K562 (cell line): ENCODE data around the gene KCNQ5. TPM values are rescaled to one million over a fixed set of nuclear protein-coding genes. Genes with fewer than 3 reads are reported as not detected.

Experiments
- ATAC-seq: fragments of 200-7000 bp; cut with Tn5 transposase; 3 replicates; pipeline ENCODE4 v1.9.1; 2020; ENCODE audit warnings: moderate library complexity
- BruUV-seq: library from RNA; stranded (reverse); fragments of 400-500 nt; replicated peaks from 2 replicates; lab custom pipeline; 2021; lab: Mats Ljungman, UMichigan
- CTCF ChIA-PET: fragments of 300-600 bp; formaldehyde crosslinking; extraction: SDS; loops from one replicate; lab custom pipeline; 2021; ENCODE audit warnings: low intra/inter-chr PET ratio; lab: Yijun Ruan, JAX
- POLR2A ChIA-PET: fragments of 300-600, 350-650 bp; sonication (Branson Sonifier 250); formaldehyde crosslinking; extraction: SDS; loops from one replicate; lab custom pipeline; 2021; ENCODE audit warnings: antibody characterized with exemption, inconsistent platforms; lab: Yijun Ruan, JAX
- DNase-seq, 4 experiments: peaks; one replicate each; pipeline versions ENCODE4 v3.0.0 to v3.0.0-alpha.2; 2011 to 2018; ENCODE audit warnings: low spot score in 3 of 4, mixed read lengths in 3 of 4; ENCODE audit errors: extremely low read depth in 1 of 4
- FAIRE-seq: peaks from 2 replicates; lab custom pipeline; 2011; peaks lifted over from hg19 to GRCh38; lab: Jason Lieb, UNC
- H2AFZ ChIP-seq: 2 replicates; pipeline ENCODE4 v1.6.0; 2011; ENCODE audit warnings: low read depth, low read length, control low read depth, inconsistent platforms
- H3K27ac ChIP-seq: fragments of 200-600 bp; 3 replicates; pipeline ENCODE4 v1.8.0; 2011; ENCODE audit warnings: low read depth, mild to moderate bottlenecking, control low read depth, inconsistent platforms, low read length, moderate library complexity, mixed read lengths; ENCODE audit errors: extremely low read depth
- H3K27me3 ChIP-seq, 2 experiments: fragments of 300-600 bp in 1 of 2; 2 replicates in 1 of 2; 3 replicates in 1 of 2; pipeline versions ENCODE4 v1.6.0 to v1.8.0; 2011; ENCODE audit warnings: inconsistent platforms in 2 of 2, low read length in 2 of 2, mild to moderate bottlenecking in 1 of 2, mixed read lengths in 1 of 2, moderate library complexity in 1 of 2; ENCODE audit not compliant: control insufficient read depth in 2 of 2, insufficient read depth in 2 of 2
- H3K36me3 ChIP-seq: fragments of 300-600 bp; 3 replicates; pipeline ENCODE4 v1.8.0; 2011; ENCODE audit warnings: mild to moderate bottlenecking, low read length, inconsistent platforms; ENCODE audit not compliant: control insufficient read depth, insufficient read depth
- H3K4me1 ChIP-seq, 2 experiments: fragments of 200-600 bp in 1 of 2; replicated peaks in 1 of 2; 2 replicates in 1 of 2; 3 replicates in 1 of 2; pipeline versions ENCODE4 v1.5.1 to v1.8.0; 2011; ENCODE audit warnings: inconsistent platforms in 2 of 2, low read length in 2 of 2, mild to moderate bottlenecking in 1 of 2, mixed read lengths in 1 of 2, moderate library complexity in 1 of 2; ENCODE audit not compliant: control insufficient read depth in 2 of 2, insufficient read depth in 2 of 2
- H3K4me2 ChIP-seq: 2 replicates; pipeline ENCODE4 v1.6.1; 2011; ENCODE audit warnings: low read length, control low read depth, inconsistent platforms, mixed read lengths; ENCODE audit not compliant: insufficient read depth
- H3K4me3 ChIP-seq: fragments of 200-600 bp; sonication (generic), shearing (Covaris generic); 2 replicates; pipeline ENCODE4 v1.5.1; 2016; ENCODE audit warnings: control low read depth, inconsistent platforms
- H3K79me2 ChIP-seq: fragments of 200-600 bp; 3 replicates; pipeline ENCODE4 v1.8.0; 2011; ENCODE audit warnings: low read length, inconsistent platforms; ENCODE audit not compliant: control insufficient read depth, insufficient read depth
- H3K9ac ChIP-seq, 2 experiments: 2 replicates each; pipeline versions ENCODE4 v1.6.0 to v1.6.1; 2011; ENCODE audit warnings: low read depth in 2 of 2, low read length in 2 of 2, control low read depth in 1 of 2, inconsistent platforms in 1 of 2, mild to moderate bottlenecking in 1 of 2, mixed read lengths in 1 of 2; ENCODE audit not compliant: insufficient read depth in 1 of 2
- H3K9me1 ChIP-seq: one replicate; pipeline ENCODE4 v1.6.0; 2011; ENCODE audit warnings: inconsistent platforms, mild to moderate bottlenecking, low read length, moderate library complexity; ENCODE audit not compliant: control insufficient read depth, insufficient read depth
- H3K9me3 ChIP-seq: replicated peaks from 2 replicates; pipeline ENCODE4 v1.5.1; 2011; ENCODE audit warnings: low read depth, low read length, inconsistent platforms; ENCODE audit not compliant: control insufficient read depth, insufficient read depth
- H4K20me1 ChIP-seq: replicated peaks from 2 replicates; pipeline ENCODE4 v1.6.1; 2011; ENCODE audit warnings: low read length, inconsistent platforms, mixed read lengths; ENCODE audit not compliant: control insufficient read depth, insufficient read depth
- DIDO1 ChIP-seq: fragments of 450-650 bp; IDR thresholded peaks from 2 replicates; pipeline ENCODE4 v1.6.1; 2016; ENCODE audit warnings: low read depth, missing biosample characterization, missing genetic modification characterization
- HEY1 ChIP-seq: fragments of 250-450 bp; sonication (Bioruptor Pico); IDR thresholded peaks from 2 replicates; pipeline ENCODE4 v1.5.0; 2020; ENCODE audit warnings: mild to moderate bottlenecking, moderate library complexity, borderline replicate concordance
- HSF4 ChIP-seq: fragments of 250-450 bp; sonication (Bioruptor Pico); IDR thresholded peaks from 2 replicates; pipeline ENCODE4 v2.1.2; 2022; ENCODE audit warnings: mild to moderate bottlenecking, moderate library complexity, borderline replicate concordance
- PRMT5 ChIP-seq: sonication (generic); formaldehyde crosslinking; IDR thresholded peaks from 2 replicates; pipeline ENCODE4 v1.5.0; 2020; ENCODE audit warnings: missing genetic modification reagents
- RBM14 ChIP-seq: fragments of 200-400 bp; formaldehyde crosslinking; IDR thresholded peaks from 2 replicates; pipeline ENCODE4 v1.6.1; 2018; ENCODE audit warnings: low read depth, mild to moderate bottlenecking, low read length, moderate library complexity, borderline replicate concordance; ENCODE audit not compliant: insufficient read depth
- RBM39 ChIP-seq: fragments of 200-400 bp; formaldehyde crosslinking; optimal IDR thresholded peaks from 2 replicates; pipeline ENCODE3; 2018; ENCODE audit warnings: low read depth, low read length
- RCOR1 ChIP-seq, 2 experiments: IDR thresholded peaks; 2 replicates each; pipeline ENCODE4 v1.6.1; 2012; ENCODE audit warnings: low read depth in 2 of 2, low read length in 2 of 2, borderline replicate concordance in 1 of 2, improper control_type of control experiment in 1 of 2
- ZFP36 ChIP-seq: fragments of 150-350 bp; IDR thresholded peaks from 2 replicates; pipeline ENCODE4 v1.6.1; 2018; ENCODE audit warnings: low read length, low read depth; ENCODE audit not compliant: partially characterized antibody
- ZKSCAN3 ChIP-seq: fragments of 250-450 bp; sonication (Bioruptor Pico); IDR thresholded peaks from 2 replicates; pipeline ENCODE4 v1.4.0; 2020
- ZNF23 ChIP-seq: fragments of 250-450 bp; sonication (Bioruptor Pico); IDR thresholded peaks from 2 replicates; pipeline ENCODE4 v1.4.0; 2020; ENCODE audit warnings: mild to moderate bottlenecking
- ZNF354B ChIP-seq: fragments of 250-450 bp; sonication (Bioruptor Pico); IDR thresholded peaks from 2 replicates; pipeline ENCODE4 v1.4.0; 2020
- ZNF586 ChIP-seq: fragments of 450-650 bp; formaldehyde crosslinking; conservative IDR thresholded peaks from 2 replicates; pipeline ENCODE4 v1.4.0; 2020; ENCODE audit warnings: mild to moderate bottlenecking, moderate library complexity
- ZNF699 ChIP-seq: fragments of 250-450 bp; sonication (Bioruptor Pico); IDR thresholded peaks from 2 replicates; pipeline ENCODE4 v1.8.0; 2021; ENCODE audit warnings: mild to moderate bottlenecking, moderate library complexity; ENCODE audit not compliant: insufficient replicate concordance
- WGBS: fragments of 100-300 bp; shearing (Covaris generic); methylation state at CpG from one replicate; pipeline ENCODE4 v1.1.6; 2016; ENCODE audit warnings: low coverage, mixed read lengths; ENCODE audit not compliant: insufficient coverage; ENCODE audit errors: missing lambda C conversion rate; 5-methylcytosine and 5-hydroxymethylcytosine counted together
- in situ Hi-C: fragments of 300-500 bp; cut with MboI; formaldehyde crosslinking; loops from 4 replicates; pipeline ENCODE4 v1.15.0; 2018; ENCODE audit warnings: inconsistent platforms, mixed read lengths
- intact Hi-C: fragments of 100-400 bp; cut with micrococcal nuclease; formaldehyde crosslinking; loops from 2 replicates; pipeline ENCODE4 v1.14.2; 2022
- polyA plus RNA-seq, 8 experiments: library from polyadenylated mRNA; depleted of rRNA in 4 of 8; stranded (reverse) in 5 of 8; unstranded in 3 of 8; fragments of >200 nt; fragmentation: Nextera tagmentation in 2 of 8; fragmentation: Illumina TruSeq in 1 of 8; extraction: Ambion mirVana in 2 of 8; extraction: Trizol in 1 of 8; gene quantifications; 2 replicates each; pipeline versions ENCODE4 v1.2.1 to v1.2.3, GENCODE V29; 2011 to 2014; ENCODE audit warnings: inconsistent platforms in 1 of 8, missing spikeins in 1 of 8
- total RNA-seq, 7 experiments: library from RNA; depleted of rRNA in 6 of 7; stranded (reverse); fragments of >200 nt in 6 of 7; fragmentation: Illumina TruSeq in 2 of 7; extraction: Trizol in 2 of 7; gene quantifications; 2 replicates each; pipeline versions ENCODE4 v1.2.1 to v1.2.3, GENCODE V29; 2011 to 2021; ENCODE audit warnings: low replicate concordance in 1 of 7
- TF ChIP-seq, protein P1 (sequence below): sonication (generic); formaldehyde crosslinking; IDR thresholded peaks from 2 replicates; pipeline ENCODE4 v1.8.0; 2022; ENCODE audit warnings: mild to moderate bottlenecking, missing genetic modification reagents

The KCNQ5 gene
- total and polyA plus RNA-seq, 9 of the 15 experiments (the other 6 are each of a cell fraction or from before 2014, with no cell fraction given), result 0.31 to 5.9 (median 2.6) TPM

GRCh38 chr6:72955666-72956065 lies 333.8 kb downstream of the KCNQ5 start:
- no TSS peak for BruUV-seq
- no peaks in the 10 kb centered on the region for H3K27me3 ChIP-seq
- no peaks in the 10 kb centered on the region for H3K9me3 ChIP-seq
- 6% methylated on average over 2 of the region's 2 CpGs for WGBS
- no peak overlapping the region for H3K27ac ChIP-seq
- in situ Hi-C loops (no loop called here), intact Hi-C loops (no loop called here)
- H2AFZ ChIP-seq, result no peak overlapping the region
- ATAC-seq, result peak; percentile 56; the same call in 1 of the 3 replicates
- H3K4me3 ChIP-seq, result no peak overlapping the region
- DNase-seq, result peak in 1 of 4 experiments; percentile 14
- H3K9ac ChIP-seq, result no peak overlapping the region
- no peak for TF ChIP-seq ZKSCAN3 (CRISPR knock-in tag)
- no peak for TF ChIP-seq RCOR1 (IDR thresholded peaks at IDR 0.05; ENCODE audit: borderline replicate concordance in 1 of 2, low read depth in 2 of 2, low read length in 2 of 2)
- no peak for TF ChIP-seq ZNF586
- no peak for TF ChIP-seq HSF4
- TF ChIP-seq HEY1 (CRISPR knock-in tag), result no peak
- no peak for TF ChIP-seq DIDO1
- no peak for TF ChIP-seq RBM39
- no peak for TF ChIP-seq ZNF23 (CRISPR knock-in tag)
- TF ChIP-seq ZNF699 (CRISPR knock-in tag), result no peak
- TF ChIP-seq PRMT5, result no peak
- TF ChIP-seq ZNF354B (CRISPR knock-in tag), result no peak
- TF ChIP-seq ZFP36, result no peak
- no peak for TF ChIP-seq RBM14
- TF ChIP-seq, protein P1, sequence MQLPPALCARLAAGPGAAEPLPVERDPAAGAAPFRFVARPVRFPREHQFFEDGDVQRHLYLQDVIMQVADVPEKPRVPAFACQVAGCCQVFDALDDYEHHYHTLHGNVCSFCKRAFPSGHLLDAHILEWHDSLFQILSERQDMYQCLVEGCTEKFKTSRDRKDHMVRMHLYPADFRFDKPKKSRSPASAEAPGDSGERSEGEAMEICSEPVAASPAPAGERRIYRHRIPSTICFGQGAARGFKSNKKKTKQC, result no peak
- ChIA-PET POLR2A (no interaction called here), CTCF (no interaction called here)
- H4K20me1 ChIP-seq, result no peaks in the 10 kb centered on the region
- H3K4me1 ChIP-seq, result peaks cover 0 to 6% of the 10 kb centered on the region in 2 experiments; a peak in 2 of 5 replicates
- H3K4me2 ChIP-seq, result no peak overlapping the region
- H3K36me3 ChIP-seq, result no peaks in the 10 kb centered on the region
- H3K9me1 ChIP-seq, result no peaks in the 10 kb centered on the region
- H3K79me2 ChIP-seq, result no peaks in the 10 kb centered on the region
- peak; percentile 29 for FAIRE-seq
